ENCODE data around the gene ZNF17. TPM values are rescaled to one million over a fixed set of nuclear protein-coding genes. Genes with fewer than 3 reads are reported as not detected.

ZNF17 gene
- total RNA-seq: 13.5 and 15.5 TPM in 2 replicates

DNA sequence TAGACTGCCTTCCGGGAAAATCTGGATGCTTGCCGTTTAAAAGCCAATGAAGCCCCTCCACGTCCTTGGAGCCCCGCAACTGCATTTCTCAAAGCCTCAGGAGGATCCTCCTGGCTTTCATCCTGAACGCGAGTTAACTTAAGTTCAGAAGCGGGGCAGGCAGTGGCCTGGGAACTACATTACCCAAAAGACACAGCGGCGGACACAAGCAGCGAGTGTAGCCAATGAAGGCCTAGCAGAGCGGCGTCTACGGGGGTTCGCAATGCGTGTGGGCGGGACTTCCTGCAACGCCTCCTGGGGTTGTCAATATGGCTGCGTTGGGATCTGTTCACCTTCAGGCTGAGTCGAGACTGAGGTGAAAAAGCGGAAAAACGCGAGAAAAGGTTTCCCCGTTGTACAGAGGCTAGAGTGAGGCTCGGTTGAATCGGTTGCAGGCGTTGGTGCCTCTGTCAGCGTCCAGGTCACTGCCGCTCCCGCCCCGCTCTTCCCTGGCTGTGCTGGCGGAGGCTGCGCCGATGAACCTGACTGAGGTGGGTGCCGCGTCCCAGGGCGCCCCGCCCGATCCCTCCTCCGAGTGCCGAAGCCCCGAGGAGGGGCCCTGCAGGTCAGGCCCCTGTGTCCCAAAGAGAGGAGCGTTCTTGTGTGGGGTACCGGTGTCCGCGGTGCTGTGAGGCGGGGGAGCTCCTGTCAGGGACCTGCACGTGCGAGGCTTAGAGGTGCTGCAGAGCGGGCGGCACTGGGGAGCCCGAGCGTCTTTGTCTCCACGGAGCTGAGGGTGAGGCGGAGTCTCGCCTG, at the start of gene ZNF17:
ZNF17 (plus strand) TSS at position 285 of the 795 bp plus-strand sequence. CDS start 2,455 bp downstream, outside the sequence.

DNA sequence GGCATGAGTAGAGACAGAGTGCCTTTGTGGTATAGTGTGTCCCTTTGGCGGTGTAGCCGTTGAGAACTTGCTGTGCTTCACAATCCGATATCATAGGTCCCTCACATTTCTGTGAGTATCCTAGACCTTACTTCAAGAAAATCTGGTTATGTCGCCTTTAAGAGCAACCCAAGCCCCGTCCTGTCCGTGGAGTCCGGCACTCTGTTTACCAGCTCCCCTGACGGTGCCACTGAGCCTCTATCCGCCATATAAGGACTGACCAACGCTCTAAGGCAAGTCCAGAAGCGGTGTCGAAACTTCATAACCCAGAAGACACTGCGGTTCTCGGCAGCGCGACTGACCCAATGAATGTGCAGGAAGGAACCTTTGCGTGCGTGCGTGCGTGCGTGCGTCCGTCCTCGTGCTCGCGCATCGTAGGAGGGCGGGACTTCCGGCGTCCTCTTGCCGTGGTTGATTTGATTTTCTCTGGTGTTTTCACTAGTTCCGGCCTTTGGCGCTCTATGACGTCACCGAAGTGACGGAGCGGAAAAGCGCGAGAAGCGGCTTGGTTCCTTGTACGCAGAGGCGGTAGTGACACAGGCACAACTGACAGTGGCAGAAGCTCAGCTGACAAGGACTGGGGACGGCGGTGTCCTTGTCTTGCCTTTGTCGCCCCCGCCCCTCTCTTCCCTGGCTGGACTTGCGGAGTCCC, 47.8 kb upstream of the ZNF17 start, which contains the start of the genes TRAPPC2B and ZNF547:
TRAPPC2B (plus strand) TSS at position 555 of the 691 bp plus-strand sequence. CDS start 1,283 bp downstream, outside the sequence.
ZNF547 (plus strand) TSS at position 555 of the 691 bp plus-strand sequence. CDS start 5,005 bp downstream, outside the sequence.

DNA sequence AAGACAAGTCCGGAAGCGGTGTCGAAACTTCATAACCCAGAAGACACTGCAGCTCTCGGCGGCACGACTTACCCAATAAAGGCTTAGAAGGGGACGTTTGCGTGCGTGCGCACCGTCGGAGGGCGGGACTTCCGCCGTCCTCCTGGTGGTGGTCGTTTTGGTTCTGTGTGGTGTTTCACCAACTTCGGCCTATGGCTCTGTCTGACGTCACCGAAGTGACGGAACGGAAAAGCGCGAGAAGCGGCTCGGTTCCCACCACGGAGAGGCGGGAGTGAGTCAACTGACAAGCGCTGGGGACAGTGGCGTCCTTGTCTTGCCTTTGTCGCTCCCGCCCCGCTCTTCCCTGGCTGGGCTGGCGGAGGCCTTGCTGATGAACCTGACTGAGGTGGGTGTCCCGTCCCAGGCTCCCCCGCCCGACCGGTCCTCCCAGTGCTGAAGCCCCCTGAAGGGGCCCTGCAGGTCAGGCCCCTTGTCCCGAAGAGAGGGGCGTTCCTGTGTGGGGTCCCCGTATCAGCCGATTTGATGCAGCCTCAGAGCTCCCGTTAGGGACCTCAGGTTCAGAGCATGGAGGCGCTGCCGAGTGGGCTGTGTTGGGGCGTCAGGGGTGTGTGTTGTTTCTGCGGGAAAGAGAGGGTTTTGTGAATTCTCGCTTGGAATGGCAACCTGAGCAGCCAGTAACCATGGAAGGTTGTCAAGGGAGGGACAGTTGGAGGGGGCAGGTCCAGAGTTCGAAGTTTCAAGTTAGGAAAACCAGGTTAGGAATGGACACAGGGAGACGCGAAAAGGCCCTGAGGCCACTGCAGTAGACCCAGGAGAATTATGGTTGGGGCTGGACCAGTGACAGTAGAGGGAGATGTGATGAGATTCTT, 21.0 kb upstream of the ZNF17 start, which contains the start of gene ZNF548:
ZNF548 (plus strand) TSS at position 125 of the 869 bp plus-strand sequence; CDS start at position 371, 246 bp downstream.

GRCh38 chr19:57435062-57435978, 24.4 kb downstream of the ZNF17 start, which contains the start of gene ZNF749:
Gene ZNF749 (plus strand): TSS chr19:57435325. CDS start chr19:57435579, 254 bp downstream.

Small RNA genes lying within 50 kb of the gene (small RNA-seq; reads per million reads assigned to genes)
- not detected for gene VN1R107P

Other genes starting within 250 kb of the ZNF17 start
- gene DUXA, start 243.7 kb upstream of the ZNF17 start, total RNA-seq: not detected in 2 replicates
- gene ZNF264, start 219.7 kb upstream of the ZNF17 start, total RNA-seq: 19.9 and 29.1 TPM in 2 replicates
- 0.26 and 0.32 TPM in 2 replicates for gene AURKC, start 180.1 kb upstream of the ZNF17 start, total RNA-seq
- gene ZNF805, start 170.5 kb upstream of the ZNF17 start, total RNA-seq: 24.6 and 26.7 TPM in 2 replicates
- 69.6 and 86.0 TPM in 2 replicates for gene ZNF460, start 130.7 kb upstream of the ZNF17 start, total RNA-seq
- gene ZNF543, start 90.7 kb upstream of the ZNF17 start, total RNA-seq: 8.6 and 12.4 TPM in 2 replicates
- gene ZNF304, start 59.9 kb upstream of the ZNF17 start, total RNA-seq: 9.1 and 12.9 TPM in 2 replicates
- gene TRAPPC2B, start 47.6 kb upstream of the ZNF17 start, total RNA-seq: 8.0 and 12.9 TPM in 2 replicates
- 3.5 and 4.6 TPM in 2 replicates for gene ZNF547, start 47.6 kb upstream of the ZNF17 start, total RNA-seq
- gene ZNF548, start 21.3 kb upstream of the ZNF17 start, total RNA-seq: 20.9 and 23.2 TPM in 2 replicates
- gene ZNF749, start 24.2 kb downstream of the ZNF17 start, total RNA-seq: 6.8 and 7.0 TPM in 2 replicates
- 1.0 and 1.4 TPM in 2 replicates for gene VN1R1, start 46.0 kb downstream of the ZNF17 start, total RNA-seq
- 18.8 and 21.6 TPM in 2 replicates for gene ZNF772, start 66.4 kb downstream of the ZNF17 start, total RNA-seq
- gene ZNF419, start 76.6 kb downstream of the ZNF17 start, total RNA-seq: 12.9 and 18.1 TPM in 2 replicates
- 16.7 and 20.9 TPM in 2 replicates for gene ZNF773, start 88.8 kb downstream of the ZNF17 start, total RNA-seq
- gene ZNF549, start 116.2 kb downstream of the ZNF17 start, total RNA-seq: 6.4 and 7.8 TPM in 2 replicates
- 5.7 and 6.9 TPM in 2 replicates for gene ZNF550, start 148.7 kb downstream of the ZNF17 start, total RNA-seq
- 6.4 and 7.7 TPM in 2 replicates for gene ZNF416, start 167.8 kb downstream of the ZNF17 start, total RNA-seq
- 5.0 and 7.5 TPM in 2 replicates for gene ZIK1, start 173.0 kb downstream of the ZNF17 start, total RNA-seq
- gene ZNF530, start 188.7 kb downstream of the ZNF17 start, total RNA-seq: 3.8 and 3.9 TPM in 2 replicates
- gene ZNF134, start 203.1 kb downstream of the ZNF17 start, total RNA-seq: 22.0 and 27.9 TPM in 2 replicates
- gene ZNF211, start 222.0 kb downstream of the ZNF17 start, total RNA-seq: 8.4 and 11.0 TPM in 2 replicates

Data from articular chondrocyte of knee joint (primary cell).